ENCODE results near the gene ITPKB.

GRCh38 chr1:226619031-226619430, 120.1 kb downstream of the ITPKB start:
- no peak for TF ChIP-seq MAX (IDR thresholded peaks at IDR 0.05)
- no peak for TF ChIP-seq EP300 (IDR thresholded peaks at IDR 0.05; ENCODE audit: borderline replicate concordance)
- no peak for TF ChIP-seq NFIC (IDR thresholded peaks at IDR 0.05)
- TF ChIP-seq, protein P1, sequence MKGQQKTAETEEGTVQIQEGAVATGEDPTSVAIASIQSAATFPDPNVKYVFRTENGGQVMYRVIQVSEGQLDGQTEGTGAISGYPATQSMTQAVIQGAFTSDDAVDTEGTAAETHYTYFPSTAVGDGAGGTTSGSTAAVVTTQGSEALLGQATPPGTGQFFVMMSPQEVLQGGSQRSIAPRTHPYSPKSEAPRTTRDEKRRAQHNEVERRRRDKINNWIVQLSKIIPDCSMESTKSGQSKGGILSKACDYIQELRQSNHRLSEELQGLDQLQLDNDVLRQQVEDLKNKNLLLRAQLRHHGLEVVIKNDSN (IDR thresholded peaks at IDR 0.05): no peak
- no peak for TF ChIP-seq ZBTB7A (IDR thresholded peaks at IDR 0.05; ENCODE audit: low read depth)
- no peak for TF ChIP-seq CEBPB (IDR thresholded peaks at IDR 0.05)
- no peak for TF ChIP-seq RAD21 (IDR thresholded peaks at IDR 0.05; ENCODE audit: low read depth)
- no peak for TF ChIP-seq TAF1 (IDR thresholded peaks at IDR 0.05; ENCODE audit: low read depth)
- no peak for TF ChIP-seq YY1 (IDR thresholded peaks at IDR 0.05; ENCODE audit: low read depth)
- no peak for TF ChIP-seq REST (IDR thresholded peaks at IDR 0.05; ENCODE audit: low read depth)
